DMS79 treated with DMSO at 0.1 percent for 48 hours (cell line): Measurements from ENCODE around the gene ZSWIM1.
"Not testable (repeated sequence)": the region's sequence is repeated elsewhere in the genome, so short reads cannot be mapped to it uniquely, and the experiment has no call there.

ENCODE experiments used
- DNase-seq: peaks from one replicate; lab custom pipeline; 2025; lab: John Stamatoyannopoulos, UW

ZSWIM1 gene

DNA sequence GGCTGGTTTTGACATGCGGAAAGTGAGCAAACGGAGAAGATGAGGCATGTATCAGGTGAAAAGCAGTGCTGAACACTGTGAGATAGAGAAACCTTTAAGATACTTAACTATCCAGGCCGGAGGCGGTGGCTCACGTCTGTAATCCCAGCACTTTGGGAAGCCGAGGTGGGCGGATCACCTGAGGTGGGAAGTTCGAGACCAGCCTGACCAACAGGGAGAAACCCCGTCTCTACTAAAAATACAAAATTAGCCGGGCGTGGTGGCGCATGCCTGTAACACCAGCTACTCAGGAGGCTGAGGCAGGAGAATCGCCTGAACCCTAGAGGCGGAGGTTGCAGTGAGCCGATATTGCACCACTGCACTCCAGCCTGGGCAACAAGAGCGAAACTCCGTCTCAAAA, 50.7 kb downstream of the ZSWIM1 start:
- not testable (repeated sequence) for DNase-seq

DNA sequence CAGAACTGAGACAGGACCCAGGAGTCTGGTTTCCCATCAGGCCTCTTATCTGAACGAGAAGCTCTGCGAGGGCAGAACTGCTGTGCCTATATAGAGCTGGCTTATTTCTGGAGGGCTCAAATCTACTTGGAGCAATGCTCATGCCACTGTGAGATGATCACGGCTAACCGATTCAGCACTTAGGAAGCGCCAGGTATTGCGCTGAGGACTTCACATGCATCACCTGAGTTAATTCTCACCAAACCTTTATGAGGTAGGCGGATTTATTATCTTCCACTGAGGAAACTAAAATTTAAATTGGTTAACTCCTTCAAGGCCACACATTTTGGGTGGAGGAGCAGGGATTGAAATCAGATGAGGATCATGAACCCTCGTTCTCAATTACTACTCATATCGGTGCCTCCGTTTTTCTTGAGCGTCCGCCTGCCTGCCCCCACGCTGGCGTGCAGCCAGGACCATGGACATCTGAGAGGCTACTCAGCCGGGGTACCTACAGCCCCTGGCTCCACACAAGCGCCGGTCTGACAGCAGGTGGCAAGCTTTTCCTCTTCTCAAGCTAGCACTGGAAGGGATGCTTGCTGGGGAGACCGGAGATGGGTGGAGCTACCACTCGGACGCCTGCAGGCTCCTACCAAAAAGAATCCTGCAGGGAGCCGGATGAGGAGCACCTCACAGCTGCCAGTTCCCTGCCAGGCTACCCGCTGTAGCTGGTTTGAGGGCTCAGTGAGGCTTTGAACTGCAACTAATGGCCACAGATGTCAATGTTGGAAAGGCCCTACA, 52.4 kb downstream of the ZSWIM1 start:
- peak; percentile 64 for DNase-seq

DNA sequence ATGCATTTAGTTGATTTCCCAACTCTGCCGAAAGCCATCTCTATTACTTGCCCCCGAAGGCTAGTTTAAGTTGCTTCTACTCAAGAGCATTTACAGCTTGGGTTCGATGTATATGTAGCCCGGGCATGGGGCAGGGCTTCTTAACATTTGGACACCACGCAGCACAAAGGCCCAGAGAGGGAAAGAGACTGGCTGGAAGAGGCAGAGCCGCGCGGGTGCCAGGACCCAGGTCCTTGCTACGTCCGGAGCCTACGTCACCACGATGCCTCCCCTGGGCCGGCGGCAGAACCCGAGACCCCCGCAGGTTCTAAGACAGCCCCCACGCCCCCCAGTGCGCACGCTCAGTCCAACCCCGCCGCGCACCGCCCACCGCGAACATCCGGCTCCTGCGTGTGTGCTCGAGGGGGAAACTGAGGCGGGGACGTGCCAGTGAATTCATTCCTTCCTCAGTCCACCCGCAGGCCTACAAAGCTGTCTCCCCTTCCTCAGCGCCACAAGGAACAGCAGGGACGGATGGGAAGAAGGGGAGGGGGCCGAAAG, 53.1 kb downstream of the ZSWIM1 start:
- DNase-seq, result peak; percentile 33
